ENCODE measurements around the gene CTPS2.

Gene CTPS2

DNA sequence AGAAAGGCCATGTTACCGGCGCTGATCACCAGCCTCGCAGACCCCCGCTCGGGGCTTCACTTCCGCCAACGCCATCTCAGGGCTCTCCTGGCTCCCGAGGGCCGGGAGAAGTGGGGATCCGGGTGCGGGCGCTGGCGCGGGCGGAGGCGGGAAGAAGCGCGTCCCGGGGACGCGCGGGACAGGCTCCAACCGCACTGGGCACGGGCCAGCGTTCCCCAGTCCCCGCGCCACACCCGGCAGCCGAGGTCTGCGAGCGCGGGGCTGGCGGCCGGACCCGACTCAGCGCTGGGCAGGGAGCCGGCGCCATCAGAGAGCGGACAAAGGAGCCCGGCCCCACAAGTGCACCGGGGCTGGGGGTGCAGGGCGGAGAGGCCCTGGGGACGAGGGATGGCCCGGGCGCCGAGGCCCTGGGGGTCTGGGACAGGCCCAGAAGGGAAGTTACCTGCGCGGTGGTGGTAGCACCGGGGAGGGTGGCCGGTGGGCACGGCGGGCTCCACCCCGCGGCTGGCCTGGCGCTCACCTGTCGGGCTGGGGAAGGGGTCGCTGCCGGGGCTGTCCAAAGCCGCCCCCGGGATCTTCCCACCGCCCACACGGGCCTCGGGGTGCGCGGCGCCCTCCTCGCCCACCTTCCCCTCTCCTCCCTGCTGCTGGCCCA, 449 bp downstream of the CTPS2 start:
- DNase-seq: peak; percentile 30

- no peak for DNase-seq
Observed at GRCh38 chrX:16711219-16711811, 1.2 kb downstream of the CTPS2 start.

DNA sequence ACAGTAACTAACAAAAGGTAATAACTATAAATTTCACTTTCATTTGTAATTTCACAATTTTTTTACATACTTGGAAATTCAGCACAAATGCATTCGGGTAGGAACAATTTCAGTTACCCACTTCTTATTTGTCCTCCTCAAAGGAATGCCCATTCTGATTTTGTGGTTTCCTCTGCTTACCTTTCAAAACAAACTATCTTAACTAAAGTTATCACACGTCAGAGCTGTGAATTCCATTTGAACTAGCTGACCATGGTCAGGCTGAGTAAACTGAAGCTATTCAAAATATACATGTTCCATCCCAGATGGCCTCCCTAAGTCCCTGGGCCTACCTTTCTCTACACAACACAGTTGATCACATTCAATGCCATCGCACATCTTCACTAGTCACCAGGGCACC, 4.5 kb downstream of the CTPS2 start:
- no peak for DNase-seq

GRCh38 chrX:16705370-16705769, 7.1 kb downstream of the CTPS2 start:
- DNase-seq: no peak

DNA sequence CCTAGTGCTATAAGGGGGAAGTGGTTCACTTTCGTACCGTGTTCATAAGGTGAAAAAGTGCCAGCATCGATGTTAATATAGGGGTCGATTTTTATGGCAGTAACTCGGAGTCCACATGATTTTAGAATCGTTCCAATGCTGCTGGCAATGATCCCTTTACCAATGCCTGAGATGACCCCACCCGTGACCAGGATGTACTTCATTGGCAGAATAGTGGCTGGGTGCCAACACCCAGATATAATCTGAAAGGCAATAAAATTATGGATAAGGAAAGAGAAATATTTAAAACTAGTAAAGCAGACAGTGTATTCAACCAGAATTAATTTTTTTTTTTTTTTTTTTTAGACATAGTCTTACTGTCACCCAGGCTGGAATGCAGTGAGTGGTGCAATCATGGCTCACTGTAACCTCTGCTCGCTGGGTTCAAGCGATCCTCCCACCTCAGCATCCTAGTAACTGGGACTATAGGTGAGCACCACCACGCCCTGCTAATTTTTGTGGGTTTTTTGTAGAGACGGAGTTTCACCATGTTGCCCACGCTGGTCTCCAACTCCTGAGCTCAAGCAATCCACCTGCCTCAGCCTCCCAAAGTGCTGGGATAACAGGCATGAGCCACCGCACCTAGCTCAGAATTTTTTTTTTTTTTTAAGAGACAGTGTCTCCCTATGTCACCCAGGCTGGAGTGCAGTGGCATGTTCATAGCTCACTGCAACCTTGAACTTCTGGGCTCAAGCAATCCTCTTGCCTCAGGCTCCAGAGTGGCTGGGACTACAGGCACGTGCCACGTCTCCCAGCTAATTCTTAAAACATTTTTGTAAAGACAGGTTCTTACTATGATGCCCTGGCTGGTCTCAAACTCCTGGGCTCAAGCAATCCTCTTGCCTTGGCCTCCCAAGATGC, 9.5 kb downstream of the CTPS2 start:
- no peak for DNase-seq

GRCh38 chrX:16700734-16701133, 11.7 kb downstream of the CTPS2 start:
- no peak for DNase-seq

GRCh38 chrX:16699389-16699788, 13.1 kb downstream of the CTPS2 start:
- DNase-seq: no peak

GRCh38 chrX:16696956-16697355, 15.5 kb downstream of the CTPS2 start:
- no peak for DNase-seq

DNA sequence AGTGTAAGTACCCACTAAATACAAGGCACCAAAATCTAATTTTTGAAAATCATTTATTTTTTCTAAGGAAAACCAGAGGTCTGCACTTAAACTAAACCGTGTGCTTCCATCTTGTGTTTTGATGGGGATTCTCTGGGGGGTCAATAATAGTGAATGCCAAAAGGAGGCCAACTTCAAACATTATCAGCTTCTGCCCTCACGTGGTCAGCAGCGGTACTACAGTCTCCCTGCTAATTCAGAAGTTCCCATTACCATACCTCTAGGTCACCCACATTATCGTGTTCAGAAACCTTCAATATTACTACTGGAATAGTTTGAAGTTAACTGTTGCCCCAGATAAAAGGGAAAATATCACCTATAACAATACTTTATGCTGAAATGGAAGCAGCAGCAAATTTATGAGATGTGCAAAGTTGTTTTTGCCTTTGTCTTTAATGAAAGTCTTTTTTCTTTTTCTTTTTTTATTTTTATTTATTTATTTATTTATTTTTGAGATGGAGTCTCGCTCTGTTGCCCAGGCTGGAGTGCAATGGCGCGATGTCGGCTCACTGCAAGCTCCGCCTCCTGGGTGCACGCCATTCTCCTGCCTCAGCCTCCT, 17.3 kb downstream of the CTPS2 start:
- DNase-seq: peak; percentile 72

DNA sequence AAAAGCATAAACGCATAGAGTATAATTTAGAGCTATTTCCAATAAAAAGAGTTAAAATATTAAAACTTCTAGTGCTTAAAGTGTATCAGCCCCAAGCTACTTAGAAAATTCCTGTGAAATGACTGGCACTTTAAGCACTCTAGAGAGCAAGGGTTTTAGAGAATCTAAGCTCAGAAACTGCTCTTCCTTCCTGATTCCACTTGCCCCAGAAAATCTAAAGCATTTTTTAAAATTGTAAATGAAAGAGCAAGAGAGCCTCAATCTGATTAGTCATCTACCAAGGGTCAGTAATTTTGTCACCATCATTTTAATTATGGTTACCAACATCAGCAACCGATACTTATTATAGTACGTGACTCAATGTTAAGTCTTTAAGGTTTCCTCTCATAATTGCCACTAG, 25.0 kb downstream of the CTPS2 start:
- no peak for DNase-seq

- no peak for DNase-seq
Observed at GRCh38 chrX:16683007-16683664, 29.3 kb downstream of the CTPS2 start.

DNA sequence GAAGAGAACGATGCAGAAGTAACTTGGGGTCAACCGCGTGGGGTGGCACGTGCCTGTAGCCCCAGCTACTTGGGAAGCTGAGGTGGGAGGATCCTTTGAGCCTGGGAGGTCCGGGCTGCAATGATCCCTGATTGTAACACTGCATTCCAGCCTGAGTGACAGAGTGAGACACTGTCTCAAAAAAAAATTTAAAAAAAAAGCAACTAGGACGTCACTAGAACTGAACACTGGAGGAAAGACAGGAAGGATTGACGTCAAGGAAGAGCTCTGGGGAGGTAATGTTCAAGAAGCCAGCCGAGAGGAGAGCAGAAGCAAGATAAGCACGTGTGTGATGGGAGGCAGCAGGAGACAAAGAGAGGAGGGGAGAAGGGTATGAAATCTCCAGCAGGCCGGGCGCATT, 33.8 kb downstream of the CTPS2 start:
- no peak for DNase-seq

DNA sequence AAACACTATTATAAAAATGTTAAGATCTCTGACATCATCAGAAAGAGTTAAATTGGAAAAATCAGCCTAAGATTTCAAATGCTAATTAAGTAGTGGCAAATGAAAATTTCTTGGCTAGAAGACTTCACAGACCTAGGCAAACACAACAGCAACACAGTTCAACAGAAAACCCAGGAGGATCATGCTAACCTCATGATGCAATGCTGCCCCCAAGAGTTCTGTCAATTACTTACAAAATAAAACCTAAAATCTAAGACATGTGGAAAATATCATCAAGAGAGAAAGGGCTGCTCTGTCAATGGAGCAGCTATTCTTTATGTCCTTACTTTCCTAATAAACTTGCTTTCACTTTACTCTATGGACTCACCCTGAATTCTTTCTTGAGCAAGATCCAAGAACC, 41.5 kb downstream of the CTPS2 start:
- peak; percentile 59 for DNase-seq

- DNase-seq: no peak
Observed at GRCh38 chrX:16666541-16666940, 45.9 kb downstream of the CTPS2 start.

DNA sequence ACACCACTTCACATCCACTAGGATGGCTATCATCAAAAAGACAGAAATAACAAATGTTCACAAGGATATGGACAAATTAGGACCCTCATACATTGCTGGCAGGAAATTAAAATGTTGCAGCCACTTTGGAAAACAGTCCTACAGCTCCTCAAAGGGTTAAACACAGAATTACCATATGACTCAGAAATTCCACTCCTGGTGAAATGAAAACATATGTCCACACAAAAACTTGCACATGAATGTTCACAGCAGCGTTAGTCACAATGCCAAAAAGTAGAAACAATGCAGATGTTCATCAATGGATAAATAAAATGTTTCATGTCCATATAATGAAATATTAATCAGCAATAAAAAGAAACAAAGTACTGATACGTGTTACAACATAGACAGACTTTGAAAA, 47.4 kb downstream of the CTPS2 start:
- no peak for DNase-seq

DNA sequence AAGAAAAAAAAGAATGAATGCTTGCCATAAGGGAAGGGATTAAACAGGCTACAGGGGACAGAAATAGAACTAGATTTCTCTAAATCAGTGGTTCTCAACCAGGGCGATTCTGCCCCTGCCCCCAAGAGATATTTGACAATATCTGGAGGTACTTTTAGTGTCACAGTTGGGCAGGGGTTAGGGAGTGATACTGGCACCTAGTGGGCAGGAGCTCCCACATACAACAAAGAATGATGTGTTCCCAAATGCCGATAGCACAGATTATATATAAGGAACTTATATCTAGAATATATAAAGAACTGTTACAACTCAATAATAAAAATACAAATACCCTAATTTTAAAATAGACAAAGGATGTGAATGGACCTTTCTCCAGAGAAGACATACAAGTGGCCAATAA, 47.8 kb downstream of the CTPS2 start:
- DNase-seq: no peak

GRCh38 chrX:16664074-16664473, 48.4 kb downstream of the CTPS2 start:
- no peak for DNase-seq

DNA sequence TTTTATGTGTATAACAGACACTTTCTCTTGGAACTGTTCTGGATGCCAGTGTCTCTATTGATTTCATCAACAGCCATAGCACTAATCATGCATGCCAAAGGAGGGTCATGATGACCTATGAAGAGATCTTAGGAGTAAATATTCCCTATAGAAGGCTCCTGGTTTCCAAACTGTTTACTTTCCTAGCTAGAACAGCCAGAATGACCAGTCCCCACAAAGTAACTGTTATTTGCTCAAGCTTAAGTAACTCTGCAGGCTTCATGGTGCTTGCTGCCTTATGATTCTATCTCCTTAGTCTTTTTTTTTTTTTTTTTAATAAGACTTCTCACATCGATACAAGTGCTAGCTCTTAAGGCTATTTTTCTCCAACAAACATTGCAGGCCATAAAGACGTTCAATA, 50.1 kb downstream of the CTPS2 start:
- DNase-seq: no peak

DNA sequence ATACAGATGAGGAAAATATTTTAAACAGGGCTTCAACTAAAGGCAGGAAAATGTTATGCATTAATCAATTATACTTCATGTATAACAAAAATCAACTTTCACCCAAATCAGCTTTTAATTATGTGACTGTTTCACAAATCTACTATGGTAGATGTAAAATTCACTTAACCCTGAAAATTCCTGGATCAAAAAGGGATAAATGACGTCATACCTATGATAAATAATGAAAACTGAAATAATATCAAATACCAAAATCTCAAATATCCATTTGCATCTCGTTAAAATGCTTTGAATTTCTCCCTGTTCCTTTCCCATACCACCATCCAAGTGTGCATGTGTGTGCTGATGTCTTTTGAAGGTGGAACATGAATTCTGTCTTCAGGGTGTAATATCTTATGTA, 51.0 kb downstream of the CTPS2 start:
- no peak for DNase-seq

DNA sequence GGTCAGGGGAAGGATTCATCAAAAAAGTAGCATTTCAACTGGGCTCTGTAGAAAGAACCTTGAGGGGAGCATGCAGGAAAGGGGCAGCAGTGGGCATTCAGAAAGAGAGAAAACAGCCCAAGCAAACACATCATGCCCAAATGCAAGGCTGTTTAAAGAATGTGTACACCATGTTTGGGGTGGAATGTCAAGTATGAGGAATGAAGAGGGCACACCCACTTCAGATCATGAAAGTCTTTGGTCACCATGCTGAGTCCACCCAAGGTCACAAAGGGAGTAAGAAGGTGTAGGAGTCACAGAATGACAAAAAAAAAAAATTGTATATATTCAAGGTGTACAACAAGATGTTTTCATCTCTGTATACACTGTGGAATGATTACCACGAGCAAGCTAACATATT, 53.1 kb downstream of the CTPS2 start:
- DNase-seq: no peak

- DNase-seq: no peak
Observed at GRCh38 chrX:16658284-16658683, 54.2 kb downstream of the CTPS2 start.

GRCh38 chrX:16654093-16654492, 58.4 kb downstream of the CTPS2 start:
- DNase-seq: no peak

DNA sequence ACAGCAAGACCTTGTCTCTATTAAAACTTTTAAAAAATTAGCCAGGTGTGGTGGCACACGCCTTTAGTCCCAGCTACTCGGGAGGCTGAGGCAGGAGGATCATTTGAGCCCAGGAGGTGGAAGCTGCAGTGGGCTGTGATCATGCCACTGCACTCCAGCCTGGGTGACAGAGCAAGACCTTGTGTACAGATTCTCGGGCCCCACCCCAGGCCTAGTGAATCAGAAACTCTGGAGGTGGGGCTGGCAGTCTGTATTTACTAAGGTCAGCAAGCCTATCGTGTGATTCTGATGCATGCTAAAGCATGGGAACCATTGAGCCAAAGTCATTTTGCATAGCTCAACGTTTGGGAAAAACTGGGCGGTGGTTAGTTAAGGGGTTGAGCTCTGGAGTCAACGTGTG, 59.0 kb downstream of the CTPS2 start:
- DNase-seq: no peak
